ENCODE results near the gene DCAF12L2.

DNA sequence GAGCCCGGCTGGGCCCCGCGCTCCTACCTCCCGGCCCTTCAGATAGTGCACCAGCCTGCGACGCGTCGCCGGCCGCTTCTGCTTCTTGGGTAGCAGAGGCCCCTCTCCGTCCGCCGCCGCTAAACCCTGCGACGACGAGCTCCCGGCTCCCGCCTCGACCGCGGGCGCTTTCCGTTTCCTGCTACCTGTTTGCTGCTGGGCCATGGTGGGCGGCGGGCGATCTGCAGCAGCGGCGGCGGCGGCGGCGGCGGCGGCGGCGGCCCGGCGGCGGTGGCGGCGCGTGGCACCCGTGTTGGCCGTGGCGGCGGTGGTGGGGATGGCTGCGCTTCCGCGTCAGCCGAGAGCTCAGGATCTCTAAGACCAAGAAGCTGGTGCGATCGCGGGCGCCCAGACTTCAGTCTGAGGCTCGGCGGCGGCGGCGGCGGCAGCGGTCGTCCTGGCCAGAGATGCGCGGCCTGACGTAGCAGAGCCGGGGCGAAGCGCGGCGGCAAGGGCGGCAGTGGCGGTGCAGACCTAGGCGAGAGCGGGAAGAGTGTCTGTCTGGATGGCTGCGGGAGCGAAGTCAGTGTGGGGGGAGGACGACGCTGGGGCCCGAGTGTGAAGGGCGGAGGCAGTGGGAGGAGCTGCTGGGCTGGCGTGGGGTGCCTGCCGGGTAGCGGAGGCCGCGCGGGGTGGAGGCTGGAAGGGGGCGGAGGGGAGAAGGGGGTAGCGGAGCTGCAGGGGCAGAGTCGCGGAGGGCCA, at the start of gene DCAF12L2:
- TF ChIP-seq GATA3 (IDR thresholded peaks at IDR 0.05; ENCODE audit: low read depth, low read length) (no peak), GATA2 (IDR thresholded peaks at IDR 0.05; ENCODE audit: low read depth, low read length) (no peak)

Measured in SH-SY5Y (cell line).